ENCODE measurements around the gene KLRC4.
"Not testable (repeated sequence)": the region's sequence is repeated elsewhere in the genome, so short reads cannot be mapped to it uniquely, and the experiment has no call there.

The KLRC4 gene

DNA sequence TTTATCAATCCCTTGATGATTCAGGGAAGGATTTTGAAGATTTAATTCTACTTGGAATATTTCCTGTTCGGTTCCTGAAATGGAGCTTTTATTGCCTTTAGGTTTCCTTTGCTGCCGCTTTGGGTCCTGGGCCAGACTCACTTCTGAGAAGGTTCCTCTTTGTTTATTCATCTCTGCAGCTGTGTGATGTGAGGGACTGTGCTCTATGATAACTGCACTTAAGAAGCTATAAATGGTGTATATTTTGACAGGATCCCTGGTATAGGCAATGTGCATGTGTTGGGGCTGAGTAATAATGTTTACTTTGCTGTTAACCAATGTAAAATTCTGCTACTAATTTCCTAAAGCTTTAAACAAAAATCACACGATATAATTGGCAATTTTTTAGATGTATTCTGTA is 26.3 kb upstream of the KLRC4 start, which contains the start of gene KLRC2:
KLRC2 (minus strand) TSS at position 195 of the 400 bp plus-strand sequence; CDS start at position 171, 24 bp downstream.
- not testable (repeated sequence) for H3K27ac ChIP-seq

DNA sequence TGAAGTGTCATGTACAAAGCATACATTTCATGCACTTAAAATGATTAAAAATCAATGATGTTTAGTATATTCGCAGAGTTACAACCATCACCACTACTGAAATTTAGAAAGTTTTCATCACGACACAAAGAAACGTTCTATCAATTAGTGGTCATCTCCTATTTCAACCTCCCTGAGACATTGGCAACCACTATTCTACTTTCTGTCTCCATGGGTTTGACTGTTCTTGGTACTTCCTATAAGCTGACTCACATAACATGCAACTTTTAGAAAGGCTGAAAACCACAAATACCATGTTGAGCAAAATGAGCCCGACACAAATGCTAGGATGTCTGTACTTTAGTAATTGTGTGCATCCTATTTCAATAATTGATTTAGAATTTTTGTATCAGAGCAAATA is 21.1 kb upstream of the KLRC4 start:
- H3K27ac ChIP-seq = not testable (repeated sequence)

DNA sequence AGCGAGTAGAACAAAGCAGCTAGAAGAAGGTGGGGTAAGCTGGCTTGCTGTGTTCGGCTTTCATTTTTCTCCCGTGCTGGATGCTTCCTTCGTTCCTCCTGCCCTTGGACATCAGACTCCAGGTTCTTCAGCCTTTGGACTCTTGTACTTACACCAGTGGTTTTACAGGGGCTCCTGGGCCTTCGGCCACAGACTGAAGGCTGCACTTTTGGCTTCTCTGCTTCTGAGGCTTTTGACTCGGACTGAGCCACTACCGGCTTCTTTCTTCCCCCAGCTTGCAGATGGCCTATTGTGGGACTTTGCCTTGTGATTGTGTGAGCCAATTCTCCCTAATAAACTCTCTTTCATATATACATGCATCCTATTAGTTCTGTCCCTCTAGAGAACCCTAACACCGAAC is 16.4 kb upstream of the KLRC4 start:
- H3K27ac ChIP-seq = not testable (repeated sequence)

DNA sequence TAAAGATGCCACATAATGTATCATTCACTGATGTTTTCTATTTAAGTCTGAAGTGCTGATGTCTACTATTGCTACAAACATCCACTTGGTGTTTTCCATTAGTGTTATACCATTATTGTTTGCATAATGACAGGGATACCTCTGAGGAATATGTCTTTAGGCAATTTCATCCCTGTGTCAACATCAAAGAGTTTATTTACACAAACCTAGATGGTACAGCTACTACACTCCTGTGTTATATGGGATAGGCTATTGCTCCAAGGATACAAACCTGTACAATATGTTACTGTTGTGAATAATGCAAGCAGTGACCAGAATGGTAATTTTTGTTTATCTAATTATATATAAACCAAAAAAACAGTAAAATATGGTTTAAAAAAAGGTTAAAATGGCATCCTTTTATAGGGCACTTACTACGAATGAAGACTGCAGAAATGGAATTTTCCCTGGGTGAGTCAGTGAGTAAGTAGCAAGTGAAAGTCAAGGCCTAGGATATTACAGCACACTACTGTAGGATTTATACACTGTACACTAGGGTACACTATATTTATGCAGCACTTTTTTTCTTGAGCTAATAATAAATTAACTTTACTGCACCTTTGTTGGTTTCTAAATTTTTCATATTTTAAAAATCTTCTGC is 14.8 kb upstream of the KLRC4 start:
- H3K27ac ChIP-seq = not testable (repeated sequence)

DNA sequence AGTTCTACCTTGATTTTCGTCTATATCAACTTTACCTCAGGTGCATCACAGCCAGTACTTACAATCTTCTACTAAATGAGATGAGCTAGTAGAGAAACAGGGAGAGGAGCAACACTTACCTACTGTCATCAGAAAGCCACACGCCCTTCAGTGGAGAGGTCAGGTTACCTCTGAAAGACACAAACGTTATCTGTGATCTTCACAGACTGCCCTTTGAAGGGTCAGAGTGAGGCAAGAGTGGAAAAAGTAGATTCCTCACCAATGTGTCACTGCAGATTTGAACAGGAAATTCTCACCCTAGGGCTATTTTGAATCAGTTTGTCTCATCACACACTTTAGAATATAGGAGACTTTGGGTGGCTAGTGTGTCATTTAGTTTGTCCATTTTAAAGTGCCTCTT is 12.6 kb upstream of the KLRC4 start:
- H3K27ac ChIP-seq = not testable (repeated sequence)

DNA sequence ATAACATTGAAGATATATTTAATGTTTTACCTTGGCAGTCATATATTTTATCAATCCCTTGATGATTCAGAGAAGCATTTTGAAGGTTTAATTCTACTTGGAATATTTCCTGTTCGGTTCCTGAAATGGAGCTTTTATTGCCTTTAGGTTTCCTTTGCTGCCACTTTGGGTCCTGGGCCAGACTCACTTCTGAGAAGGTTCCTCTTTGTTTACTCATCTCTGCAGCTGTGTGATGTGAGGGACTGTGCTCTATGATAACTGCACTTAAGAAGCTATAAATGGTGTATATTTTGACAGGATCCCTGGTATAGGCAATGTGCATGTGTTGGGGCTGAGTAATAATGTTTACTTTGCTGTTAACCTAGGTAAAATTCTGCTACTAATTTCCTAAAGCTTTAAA is 10.8 kb upstream of the KLRC4 start, which contains the start of gene KLRC3:
KLRC3 (minus strand) TSS at position 262 of the 400 bp plus-strand sequence; CDS start at position 217, 45 bp downstream.
- H3K27ac ChIP-seq = not testable (repeated sequence)

DNA sequence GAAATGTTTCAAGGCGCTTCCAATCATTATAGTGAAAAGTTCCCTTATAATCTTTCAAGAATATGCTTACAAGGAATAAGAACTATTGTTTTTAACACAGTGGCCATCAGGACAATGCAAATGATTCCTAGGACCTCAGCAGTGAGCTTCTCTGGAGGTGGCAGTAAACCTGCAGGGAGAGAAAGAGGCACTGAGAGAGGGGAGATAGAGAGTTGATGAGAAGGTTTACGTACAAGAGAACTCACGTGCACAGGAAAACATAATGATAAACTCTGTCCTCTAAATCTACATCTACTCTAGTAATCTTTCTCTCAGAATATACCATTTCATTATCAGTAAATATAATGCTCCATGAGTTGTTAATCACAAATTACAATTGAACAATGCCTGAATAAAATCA is 715 bp downstream of the KLRC4 start:
- no peak overlapping the region for H3K27ac ChIP-seq
- TF ChIP-seq ZFX (IDR thresholded peaks at IDR 0.05; ENCODE audit: borderline replicate concordance) = no peak
- TF ChIP-seq, protein P1, sequence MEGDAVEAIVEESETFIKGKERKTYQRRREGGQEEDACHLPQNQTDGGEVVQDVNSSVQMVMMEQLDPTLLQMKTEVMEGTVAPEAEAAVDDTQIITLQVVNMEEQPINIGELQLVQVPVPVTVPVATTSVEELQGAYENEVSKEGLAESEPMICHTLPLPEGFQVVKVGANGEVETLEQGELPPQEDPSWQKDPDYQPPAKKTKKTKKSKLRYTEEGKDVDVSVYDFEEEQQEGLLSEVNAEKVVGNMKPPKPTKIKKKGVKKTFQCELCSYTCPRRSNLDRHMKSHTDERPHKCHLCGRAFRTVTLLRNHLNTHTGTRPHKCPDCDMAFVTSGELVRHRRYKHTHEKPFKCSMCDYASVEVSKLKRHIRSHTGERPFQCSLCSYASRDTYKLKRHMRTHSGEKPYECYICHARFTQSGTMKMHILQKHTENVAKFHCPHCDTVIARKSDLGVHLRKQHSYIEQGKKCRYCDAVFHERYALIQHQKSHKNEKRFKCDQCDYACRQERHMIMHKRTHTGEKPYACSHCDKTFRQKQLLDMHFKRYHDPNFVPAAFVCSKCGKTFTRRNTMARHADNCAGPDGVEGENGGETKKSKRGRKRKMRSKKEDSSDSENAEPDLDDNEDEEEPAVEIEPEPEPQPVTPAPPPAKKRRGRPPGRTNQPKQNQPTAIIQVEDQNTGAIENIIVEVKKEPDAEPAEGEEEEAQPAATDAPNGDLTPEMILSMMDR (IDR thresholded peaks at IDR 0.05) = no peak

DNA sequence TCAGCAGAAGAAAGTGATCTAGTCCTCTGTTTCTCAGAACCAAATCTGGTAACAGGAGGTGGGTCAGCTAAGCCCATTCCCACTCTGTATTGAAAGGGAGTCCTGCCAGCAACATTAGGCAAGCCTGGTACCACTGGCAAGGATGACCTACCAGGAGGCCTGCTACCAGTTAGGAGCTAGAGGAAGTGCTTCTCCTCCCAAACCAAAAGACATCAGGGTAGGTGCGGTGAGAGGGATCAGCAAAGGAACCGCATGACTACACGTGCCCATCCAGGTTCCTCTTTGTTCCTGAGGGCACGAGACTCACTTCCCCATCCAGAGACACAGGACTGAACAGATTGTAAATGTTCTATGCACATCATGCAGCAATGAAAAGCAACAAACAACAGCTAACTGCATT is 2.8 kb downstream of the KLRC4 start:
- TF ChIP-seq ZFX (IDR thresholded peaks at IDR 0.05; ENCODE audit: borderline replicate concordance) = no peak
- TF ChIP-seq, protein P1 (IDR thresholded peaks at IDR 0.05) = no peak
- H3K27ac ChIP-seq = no peak overlapping the region

DNA sequence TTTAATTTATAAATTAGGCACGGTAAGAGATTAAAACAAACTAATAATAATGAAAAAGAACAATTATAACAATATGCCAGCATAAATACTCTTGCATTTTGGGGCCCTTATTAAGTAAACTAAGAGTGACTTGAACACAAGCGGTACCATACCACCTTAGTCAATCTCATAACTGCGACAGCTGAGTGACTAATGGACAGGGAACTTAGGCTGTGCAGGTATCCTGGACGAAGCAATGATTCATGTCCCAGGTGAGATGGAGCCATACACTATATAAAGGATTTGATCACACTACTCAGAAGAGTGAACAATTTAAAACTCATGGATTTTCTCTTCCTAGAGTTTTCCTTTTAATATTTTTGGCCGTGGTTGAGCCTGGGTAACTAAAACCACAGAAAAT is 4.3 kb downstream of the KLRC4 start:
- H3K27ac ChIP-seq = no peak overlapping the region
- TF ChIP-seq, protein P1 (IDR thresholded peaks at IDR 0.05) = no peak
- TF ChIP-seq ZFX (IDR thresholded peaks at IDR 0.05; ENCODE audit: borderline replicate concordance) = no peak

DNA sequence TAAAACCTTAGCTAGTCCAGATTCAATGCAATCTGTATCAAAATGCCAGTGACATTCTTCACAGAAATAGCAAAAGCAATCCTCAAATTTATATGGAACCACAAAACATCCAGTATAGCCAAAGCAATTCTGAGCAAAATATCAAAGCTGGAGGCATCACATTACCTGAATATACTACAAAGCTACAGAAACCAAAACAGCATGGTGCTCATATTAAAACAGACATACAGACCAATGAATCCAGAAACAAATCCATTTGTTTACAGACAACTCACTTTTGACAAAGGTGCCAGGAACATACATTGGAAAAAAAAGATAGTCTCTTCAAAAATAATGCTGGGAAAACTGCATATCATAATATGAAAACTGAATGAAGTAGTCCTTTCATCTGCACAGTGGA is 4.8 kb downstream of the KLRC4 start:
- no peak for TF ChIP-seq ZFX (IDR thresholded peaks at IDR 0.05; ENCODE audit: borderline replicate concordance)
- TF ChIP-seq, protein P1 (IDR thresholded peaks at IDR 0.05) = no peak
- no peak overlapping the region for H3K27ac ChIP-seq

DNA sequence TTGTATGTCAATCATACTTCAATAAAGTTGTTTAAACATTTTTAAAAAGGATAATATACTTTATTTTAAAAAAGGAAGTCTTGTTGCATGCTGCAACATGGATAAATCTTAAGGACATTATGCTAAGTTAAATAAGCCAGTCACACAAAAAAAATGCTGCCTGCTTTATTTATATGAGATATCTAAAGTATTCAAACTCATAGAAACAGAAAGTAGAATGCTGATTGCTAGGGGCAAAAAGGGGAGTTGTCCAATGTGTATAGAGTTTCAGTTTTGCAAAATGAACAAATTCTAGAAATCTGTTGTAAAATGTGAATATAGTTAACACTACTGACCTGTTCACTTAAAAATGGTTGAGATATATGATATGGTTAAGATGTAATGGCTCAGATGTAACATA is 8.7 kb downstream of the KLRC4 start:
- no peak overlapping the region for H3K27ac ChIP-seq
- TF ChIP-seq ZFX (IDR thresholded peaks at IDR 0.05; ENCODE audit: borderline replicate concordance) = no peak

All from 22Rv1 (cell line).